IPS-11a (cell line): ENCODE measurements around the gene KTN1.

ENCODE experiments used
- H3K4me3 ChIP-seq: one replicate; pipeline ENCODE4 v1.5.1; 2013; ENCODE audit warnings: low read depth, low read length, control low read depth

Gene KTN1

DNA sequence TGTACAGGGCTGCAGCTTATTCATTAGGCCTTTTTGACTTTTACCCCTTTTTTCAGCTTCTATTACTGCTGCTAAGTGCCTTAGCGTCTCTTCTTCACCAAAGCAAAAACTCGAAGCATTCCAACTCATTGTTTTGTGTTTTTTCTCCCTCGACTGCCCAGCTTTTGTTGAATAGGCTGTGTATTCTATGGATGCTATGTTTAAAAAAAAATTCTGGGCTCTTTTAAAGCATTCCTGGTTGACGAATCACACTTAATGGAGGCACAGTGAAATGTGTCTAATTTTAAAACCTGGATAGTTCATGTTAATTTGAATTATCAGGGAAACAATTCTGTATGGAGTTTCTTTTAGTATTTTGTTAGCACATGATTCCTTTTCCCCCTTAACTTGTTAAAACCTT, 29.7 kb downstream of the KTN1 start:
- H3K4me3 ChIP-seq = no peak overlapping the region

GRCh38 chr14:55610713-55611370, 30.8 kb downstream of the KTN1 start:
- H3K4me3 ChIP-seq = no peak overlapping the region

DNA sequence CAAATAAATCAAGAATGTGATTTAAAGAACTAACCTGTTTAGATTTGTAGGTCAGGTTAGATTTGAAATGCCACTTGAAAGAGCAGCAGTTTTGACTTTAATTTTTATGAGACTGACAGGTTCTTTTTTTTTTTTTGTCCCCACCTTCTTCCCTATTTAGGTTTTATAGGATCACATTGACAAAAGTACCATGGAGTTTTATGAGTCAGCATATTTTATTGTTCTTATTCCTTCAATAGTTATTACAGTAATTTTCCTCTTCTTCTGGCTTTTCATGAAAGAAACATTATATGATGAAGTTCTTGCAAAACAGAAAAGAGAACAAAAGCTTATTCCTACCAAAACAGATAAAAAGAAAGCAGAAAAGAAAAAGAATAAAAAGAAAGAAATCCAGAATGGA, 31.9 kb downstream of the KTN1 start:
- no peak overlapping the region for H3K4me3 ChIP-seq

DNA sequence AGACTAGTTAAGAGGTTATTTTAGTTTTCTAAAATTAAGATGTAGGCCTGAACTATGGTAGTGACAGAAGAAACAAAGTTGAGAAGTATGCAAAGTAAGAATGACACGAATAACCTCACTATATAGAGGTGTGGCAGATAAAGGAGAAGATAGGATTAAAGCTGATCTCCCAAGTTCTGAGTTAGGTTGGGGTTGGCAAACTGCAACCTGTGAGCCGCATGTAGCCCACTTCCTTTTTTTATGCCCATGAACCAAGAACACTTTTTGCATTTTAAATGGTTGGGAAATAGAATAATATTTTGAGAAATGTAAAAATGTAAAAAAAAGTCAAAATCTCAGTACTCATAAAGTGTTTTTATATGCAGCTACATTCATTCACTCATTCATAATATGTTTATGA, 34.3 kb downstream of the KTN1 start:
- H3K4me3 ChIP-seq = no peak overlapping the region

DNA sequence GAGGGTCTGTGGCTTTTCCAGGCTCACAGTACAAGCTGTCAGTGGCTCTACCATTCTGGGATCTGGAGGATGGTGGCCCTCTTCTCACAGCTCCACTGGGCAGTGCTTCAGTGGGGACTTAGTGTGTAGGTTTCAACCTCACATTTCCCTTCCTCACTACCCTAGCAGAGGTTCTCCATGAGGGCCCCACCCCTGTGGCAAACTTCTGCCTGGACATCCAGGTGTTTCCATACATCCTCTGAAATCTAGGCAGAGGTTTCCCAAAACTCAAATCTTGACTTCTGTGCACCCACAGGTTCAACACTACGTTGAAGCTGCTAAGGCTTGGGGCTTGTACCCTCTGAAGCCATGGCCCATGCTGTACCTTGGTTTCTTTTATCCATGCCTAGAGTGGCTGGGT, 40.3 kb downstream of the KTN1 start:
- H3K4me3 ChIP-seq = no peak overlapping the region

GRCh38 chr14:55620981-55621380, 41.0 kb downstream of the KTN1 start:
- no peak overlapping the region for H3K4me3 ChIP-seq

DNA sequence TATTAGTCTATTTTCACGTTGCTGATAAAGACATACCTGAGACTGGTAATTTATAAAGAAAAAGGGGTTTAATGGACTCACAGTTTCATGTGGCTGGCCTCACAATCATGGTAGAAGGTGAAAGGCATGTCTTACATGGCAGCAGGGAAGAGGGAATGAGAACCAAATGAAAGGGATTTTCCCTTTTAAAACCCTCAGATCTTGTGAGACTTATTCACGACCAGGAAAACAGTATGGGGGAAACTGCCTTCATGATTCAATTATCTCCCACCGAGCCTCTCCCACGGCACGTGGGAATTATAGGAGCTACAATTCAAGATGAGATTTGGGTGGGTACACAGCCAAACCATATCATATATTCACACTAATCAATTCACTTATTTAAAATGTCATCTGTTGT, 41.4 kb downstream of the KTN1 start:
- H3K4me3 ChIP-seq = no peak overlapping the region

DNA sequence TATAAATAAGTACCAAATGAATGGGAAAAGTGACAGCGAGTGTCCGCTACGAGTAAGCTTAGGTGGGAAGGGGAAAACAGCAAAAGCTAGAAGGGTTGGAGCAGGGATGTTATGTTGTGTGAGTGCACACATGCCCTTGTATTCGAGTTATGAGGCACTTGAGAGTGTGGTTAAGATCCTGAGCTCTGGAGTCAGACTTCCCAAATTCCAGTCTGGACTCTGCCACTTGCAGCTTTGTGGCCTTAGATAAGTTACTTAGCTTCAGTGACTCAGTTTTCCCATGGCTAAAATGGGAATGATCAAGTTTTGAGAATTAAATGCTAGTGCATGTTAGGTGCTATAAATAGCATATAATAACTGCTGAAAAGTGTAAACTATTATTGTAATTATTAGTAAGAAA, 44.9 kb downstream of the KTN1 start:
- no peak overlapping the region for H3K4me3 ChIP-seq

DNA sequence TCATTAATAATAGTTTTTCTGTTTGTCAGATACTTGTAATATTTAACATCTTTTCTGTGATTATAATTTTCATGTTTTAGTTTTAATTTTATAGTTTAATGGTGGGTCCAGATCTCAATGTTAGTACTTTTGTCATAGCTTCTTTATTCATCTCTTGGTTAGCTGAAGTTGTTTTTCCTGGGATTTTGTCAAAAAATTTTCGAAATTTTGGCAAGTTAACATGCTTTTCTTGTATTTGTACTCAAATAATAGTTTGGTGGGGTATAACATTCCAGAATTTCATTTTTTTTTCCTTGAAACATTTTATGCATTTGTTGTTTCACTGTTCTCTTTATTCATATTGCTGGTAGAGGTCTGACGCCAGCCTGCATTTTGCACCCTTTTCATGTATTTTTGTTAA, 45.5 kb downstream of the KTN1 start:
- no peak overlapping the region for H3K4me3 ChIP-seq

- H3K4me3 ChIP-seq = no peak overlapping the region
Observed at GRCh38 chr14:55626131-55626530, 46.1 kb downstream of the KTN1 start.

DNA sequence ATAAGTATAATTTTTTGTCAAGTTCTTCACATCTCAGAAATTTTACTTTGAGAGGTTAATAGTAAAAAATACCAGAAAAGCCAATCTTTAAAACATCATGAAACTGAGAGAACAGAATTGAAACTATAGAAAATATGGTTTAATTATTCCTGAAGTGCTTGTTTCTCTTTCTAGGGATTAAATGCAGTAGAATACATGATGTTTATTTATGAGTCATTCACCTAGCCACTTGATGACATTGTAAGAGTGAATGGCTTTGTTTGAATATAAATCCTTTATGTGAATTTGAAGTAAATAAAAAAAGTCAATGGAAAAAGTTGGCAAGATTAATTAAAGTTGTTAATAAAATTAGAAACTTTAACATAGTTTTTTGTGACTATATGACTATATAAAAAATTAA, 48.4 kb downstream of the KTN1 start:
- no peak overlapping the region for H3K4me3 ChIP-seq

DNA sequence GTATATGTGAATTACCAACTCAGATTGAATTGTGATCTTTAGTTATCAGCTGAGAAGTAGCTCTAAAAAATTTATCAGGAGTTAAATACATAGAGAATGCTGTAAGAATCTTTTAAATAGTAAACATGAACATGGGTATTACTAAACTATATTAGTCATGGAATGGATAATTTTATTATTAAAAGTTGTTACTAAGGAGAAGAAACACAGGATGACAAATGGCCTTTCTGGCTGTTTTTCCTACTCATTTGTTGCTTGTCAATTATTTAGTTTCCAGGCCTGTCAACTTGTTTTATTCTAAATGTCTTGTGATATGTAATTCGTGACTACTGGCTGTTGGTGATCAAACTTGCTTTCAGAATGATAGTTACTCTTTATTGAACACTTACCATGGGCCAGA, 58.7 kb downstream of the KTN1 start:
- no peak overlapping the region for H3K4me3 ChIP-seq

- H3K4me3 ChIP-seq = no peak overlapping the region
Observed at GRCh38 chr14:55641290-55641689, 61.3 kb downstream of the KTN1 start.

GRCh38 chr14:55641954-55642353, 61.9 kb downstream of the KTN1 start:
- no peak overlapping the region for H3K4me3 ChIP-seq

DNA sequence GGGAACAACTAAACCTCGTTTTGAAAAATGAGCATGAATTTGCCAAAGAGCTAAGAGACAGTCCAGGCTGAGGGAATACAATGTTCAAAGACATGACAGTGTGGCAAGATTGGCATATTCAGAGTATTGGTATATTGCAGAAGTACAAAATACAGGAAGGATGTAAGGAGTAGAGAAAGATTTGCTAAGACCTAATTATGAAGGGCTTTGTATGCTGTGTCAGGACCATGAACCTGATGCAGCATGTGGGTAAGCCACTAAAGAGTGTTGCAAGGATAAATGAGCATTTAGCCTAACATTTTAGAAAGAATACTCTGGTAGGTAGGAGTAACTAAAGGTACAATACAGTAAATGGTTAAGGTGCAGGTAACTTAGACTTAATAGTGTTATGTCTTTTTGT, 65.1 kb downstream of the KTN1 start:
- no peak overlapping the region for H3K4me3 ChIP-seq

- no peak overlapping the region for H3K4me3 ChIP-seq
Observed at GRCh38 chr14:55645845-55646832, 66.1 kb downstream of the KTN1 start.

DNA sequence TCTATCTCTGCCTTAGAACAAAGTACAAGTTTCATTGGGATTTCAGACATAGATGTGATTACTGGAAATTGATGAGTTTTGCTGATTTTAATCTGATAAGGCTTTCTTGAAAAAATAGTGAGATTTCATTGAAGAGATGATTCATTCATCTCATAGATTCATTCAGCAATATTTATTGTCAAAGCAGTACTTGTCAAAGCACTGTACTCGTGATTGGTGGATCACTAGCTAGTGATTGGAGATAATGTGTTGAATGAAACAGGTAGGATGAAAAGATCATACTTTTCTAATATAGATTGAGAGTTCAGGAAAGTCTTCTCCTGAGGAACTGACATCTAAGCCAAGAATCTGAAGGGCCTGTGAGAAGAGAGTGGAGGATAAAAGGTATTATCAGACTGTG, 71.0 kb downstream of the KTN1 start:
- no peak overlapping the region for H3K4me3 ChIP-seq

GRCh38 chr14:55654243-55654642, 74.2 kb downstream of the KTN1 start:
- H3K4me3 ChIP-seq = no peak overlapping the region

DNA sequence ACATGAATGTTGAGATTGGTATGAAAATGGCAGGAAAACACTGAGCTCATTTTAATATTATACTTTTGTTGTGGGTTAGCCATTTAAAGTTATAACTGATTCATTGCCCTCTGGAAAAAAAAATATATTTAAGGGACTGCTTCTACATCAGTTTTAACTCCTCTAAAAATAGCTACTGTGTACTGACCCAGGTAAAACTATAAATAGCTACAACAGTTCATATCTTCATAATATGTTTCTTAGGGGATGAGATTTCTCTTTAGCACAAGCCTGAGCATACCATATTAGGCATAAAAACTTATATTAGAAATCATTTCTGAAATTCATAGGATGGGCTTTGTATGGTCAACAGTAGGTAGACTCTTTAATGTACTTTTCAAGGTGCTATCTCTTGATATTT, 81.0 kb downstream of the KTN1 start:
- no peak overlapping the region for H3K4me3 ChIP-seq

GRCh38 chr14:55662752-55663151, 82.7 kb downstream of the KTN1 start:
- H3K4me3 ChIP-seq = no peak overlapping the region

DNA sequence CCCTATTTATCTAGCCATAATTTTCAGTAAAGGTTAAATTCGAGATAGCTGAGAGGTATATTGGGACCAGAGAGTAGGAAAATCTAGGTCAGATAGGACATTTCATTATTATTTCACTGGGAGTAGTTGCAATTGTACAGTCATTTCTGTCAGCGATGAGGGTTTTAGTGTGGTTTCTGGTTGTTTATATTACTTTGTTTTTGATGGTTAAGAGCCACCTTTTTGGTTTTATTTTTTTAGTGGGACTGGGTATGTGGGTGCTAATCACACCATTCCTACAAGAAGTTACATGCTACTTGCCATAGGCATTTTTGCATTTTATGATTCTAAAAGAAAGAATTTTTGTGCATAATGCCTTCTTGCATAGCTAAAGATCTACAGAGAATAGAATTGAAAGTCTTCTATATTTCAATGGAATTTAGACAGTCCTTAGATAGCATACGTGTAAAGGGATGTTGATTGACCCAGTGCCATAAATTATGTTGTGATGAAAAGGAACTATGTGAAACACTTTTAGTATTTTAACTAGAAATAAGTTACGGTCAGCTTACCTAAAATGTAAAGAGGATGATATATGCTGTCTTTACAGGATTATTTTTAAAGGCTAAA, 85.2 kb downstream of the KTN1 start:
- no peak overlapping the region for H3K4me3 ChIP-seq

GRCh38 chr14:55667801-55668200, 87.8 kb downstream of the KTN1 start:
- H3K4me3 ChIP-seq = no peak overlapping the region
